SJSA1 (cell line): ENCODE data around the gene SLC24A5. TPM values are rescaled to one million over a fixed set of nuclear protein-coding genes. Genes with fewer than 3 reads are reported as not detected.
A peak's percentile ranks its signal among the peaks of the same experiment; 100 is the strongest.

Experiments
- DNase-seq, 2 experiments: peaks; one replicate each; pipeline ENCODE4 v3.0.0-alpha.2; 2015 to 2020; ENCODE audit warnings: low spot score in 2 of 2, low read depth in 1 of 2
- H3K27ac ChIP-seq: fragments of 250-450 bp; sonication (Bioruptor Pico); 2 replicates; pipeline ENCODE4 v1.5.1; 2020; ENCODE audit warnings: mild to moderate bottlenecking, moderate library complexity
- H3K27me3 ChIP-seq: fragments of 250-450 bp; sonication (Bioruptor Pico); replicated peaks from 2 replicates; pipeline ENCODE4 v1.5.1; 2020; ENCODE audit warnings: mild to moderate bottlenecking, moderate library complexity
- H3K36me3 ChIP-seq: fragments of 250-450 bp; sonication (Bioruptor Pico); 2 replicates; pipeline ENCODE4 v1.5.1; 2020; ENCODE audit warnings: mild to moderate bottlenecking
- H3K4me1 ChIP-seq: fragments of 250-450 bp; sonication (Bioruptor Pico); replicated peaks from 2 replicates; pipeline ENCODE4 v1.6.1; 2021; ENCODE audit warnings: mild to moderate bottlenecking
- H3K4me3 ChIP-seq: fragments of 250-450 bp; sonication (Bioruptor Pico); 2 replicates; pipeline ENCODE4 v1.5.1; 2020; ENCODE audit warnings: mild to moderate bottlenecking
- H3K9me3 ChIP-seq: fragments of 250-450 bp; sonication (Bioruptor Pico); replicated peaks from 2 replicates; pipeline ENCODE4 v1.5.1; 2020; ENCODE audit warnings: mild to moderate bottlenecking
- total RNA-seq: library from RNA; depleted of rRNA; stranded (reverse); fragments of >200 nt; shearing (Covaris generic); gene quantifications from 2 replicates; pipeline ENCODE4 v1.2.3, GENCODE V29; 2014; rRNA removed

The SLC24A5 gene
- total RNA-seq, 1 experiment from 2014 or later = not detected

- Histone ChIP-seq H3K4me3 (no peak overlapping the region; the same call in 1 of the 2 replicates), H3K4me1 (0 out of 2 replicates have a peak, but pooled peaks cover 4% of the 10 kb centered on the region), H3K27me3 (peaks cover 7% of the 10 kb centered on the region), H3K36me3 (no peaks in the 10 kb centered on the region), H3K27ac (no peak overlapping the region), H3K9me3 (no peaks in the 10 kb centered on the region)
- no peak for DNase-seq
These were observed 57.8 kb downstream of the SLC24A5 start for GRCh38 chr15:48178648-48178931.

- Histone ChIP-seq H3K27ac (no peak overlapping the region), H3K36me3 (no peaks in the 10 kb centered on the region), H3K4me3 (no peak overlapping the region), H3K27me3 (peaks cover 7% of the 10 kb centered on the region), H3K4me1 (no peaks in the 10 kb centered on the region), H3K9me3 (no peaks in the 10 kb centered on the region)
- no peak for DNase-seq
These were observed 62.0 kb downstream of the SLC24A5 start for GRCh38 chr15:48182749-48183148.

GRCh38 chr15:48185529-48185928, 64.7 kb downstream of the SLC24A5 start:
- Histone ChIP-seq H3K4me3 (no peak overlapping the region), H3K4me1 (no peaks in the 10 kb centered on the region), H3K36me3 (no peaks in the 10 kb centered on the region), H3K9me3 (0 out of 2 replicates have a peak, but pooled peaks cover under 1% of the 10 kb centered on the region), H3K27ac (no peak overlapping the region), H3K27me3 (no peaks in the 10 kb centered on the region)
- no peak for DNase-seq

GRCh38 chr15:48186271-48186670, 65.5 kb downstream of the SLC24A5 start:
- Histone ChIP-seq H3K27ac (no peak overlapping the region), H3K27me3 (no peaks in the 10 kb centered on the region), H3K4me1 (no peaks in the 10 kb centered on the region), H3K36me3 (no peaks in the 10 kb centered on the region), H3K9me3 (0 out of 2 replicates have a peak, but pooled peaks cover 4% of the 10 kb centered on the region), H3K4me3 (no peak overlapping the region)
- DNase-seq = no peak

- Histone ChIP-seq H3K4me3 (no peak overlapping the region), H3K27ac (no peak overlapping the region), H3K4me1 (no peaks in the 10 kb centered on the region), H3K27me3 (no peaks in the 10 kb centered on the region), H3K9me3 (0 out of 2 replicates have a peak, but pooled peaks cover 4% of the 10 kb centered on the region), H3K36me3 (no peaks in the 10 kb centered on the region)
- peak; percentile 50 to 67 for DNase-seq
These were observed 70.3 kb downstream of the SLC24A5 start for GRCh38 chr15:48190932-48191573.

- Histone ChIP-seq H3K27ac (no peak within 1 kb of the TSS), H3K36me3 (no peaks in the 10 kb centered on the region), H3K27me3 (no peaks in the 10 kb centered on the region), H3K9me3 (0 out of 2 replicates have a peak, but pooled peaks cover 4% of the 10 kb centered on the region), H3K4me1 (no peaks in the 10 kb centered on the region), H3K4me3 (no peak within 1 kb of the TSS)
- no peak for DNase-seq
These were observed 70.9 kb downstream of the SLC24A5 start, which contains the start of gene CTXN2 for GRCh38 chr15:48191574-48192225. Gene CTXN2 (plus strand): TSS chr15:48191665. CDS start chr15:48201301, 9,636 bp downstream.

Other genes with a start within 250 kb of the SLC24A5 start
- 4.4 and 7.1 TPM in 2 replicates for gene MYEF2, start 57.3 kb downstream of the SLC24A5 start, total RNA-seq
- gene CTXN2, start 70.7 kb downstream of the SLC24A5 start, total RNA-seq = not detected in 2 replicates
- gene SLC12A1, start 85.3 kb downstream of the SLC24A5 start, total RNA-seq = not detected in 2 replicates
- 114 and 178 TPM in 2 replicates for gene DUT, start 210.4 kb downstream of the SLC24A5 start, total RNA-seq